HCT116 (cell line): Measurements from ENCODE around the gene TEAD1.

Experiments
- EZH2 ChIP-seq: fragments of 200-600 bp; sonication (generic); IDR thresholded peaks from 2 replicates; pipeline ENCODE4 v1.6.1; 2017; ENCODE audit warnings: antibody characterized with exemption, mixed run types
- SP1 ChIP-seq: IDR thresholded peaks from 2 replicates; pipeline ENCODE4 v1.6.1; 2012; ENCODE audit warnings: low read depth
- TF ChIP-seq, protein P1 (sequence below), 3 experiments: fragments of 200-600 bp in 1 of 3; sonication (generic) in 1 of 3; IDR thresholded peaks in 2 of 3; conservative IDR thresholded peaks in 1 of 3; 2 replicates each; pipeline ENCODE4 v1.5.1; 2012 to 2017; ENCODE audit warnings: low read depth in 2 of 3, low read length in 2 of 3, antibody characterized with exemption in 1 of 3, borderline replicate concordance in 1 of 3, control low read depth in 1 of 3, mild to moderate bottlenecking in 1 of 3, mixed read lengths in 1 of 3, mixed run types in 1 of 3, moderate library complexity in 1 of 3; ENCODE audit not compliant: insufficient read depth in 1 of 3

GRCh38 chr11:12681466-12681865 is 7.2 kb downstream of the TEAD1 start:
- TF ChIP-seq EZH2 (no peak), SP1 (no peak)
- TF ChIP-seq, protein P1, sequence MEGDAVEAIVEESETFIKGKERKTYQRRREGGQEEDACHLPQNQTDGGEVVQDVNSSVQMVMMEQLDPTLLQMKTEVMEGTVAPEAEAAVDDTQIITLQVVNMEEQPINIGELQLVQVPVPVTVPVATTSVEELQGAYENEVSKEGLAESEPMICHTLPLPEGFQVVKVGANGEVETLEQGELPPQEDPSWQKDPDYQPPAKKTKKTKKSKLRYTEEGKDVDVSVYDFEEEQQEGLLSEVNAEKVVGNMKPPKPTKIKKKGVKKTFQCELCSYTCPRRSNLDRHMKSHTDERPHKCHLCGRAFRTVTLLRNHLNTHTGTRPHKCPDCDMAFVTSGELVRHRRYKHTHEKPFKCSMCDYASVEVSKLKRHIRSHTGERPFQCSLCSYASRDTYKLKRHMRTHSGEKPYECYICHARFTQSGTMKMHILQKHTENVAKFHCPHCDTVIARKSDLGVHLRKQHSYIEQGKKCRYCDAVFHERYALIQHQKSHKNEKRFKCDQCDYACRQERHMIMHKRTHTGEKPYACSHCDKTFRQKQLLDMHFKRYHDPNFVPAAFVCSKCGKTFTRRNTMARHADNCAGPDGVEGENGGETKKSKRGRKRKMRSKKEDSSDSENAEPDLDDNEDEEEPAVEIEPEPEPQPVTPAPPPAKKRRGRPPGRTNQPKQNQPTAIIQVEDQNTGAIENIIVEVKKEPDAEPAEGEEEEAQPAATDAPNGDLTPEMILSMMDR (IDR thresholded peaks at IDR 0.05 in 2 of 3, conservative IDR thresholded peaks at IDR 0.05 in 1 of 3; ENCODE audit: borderline replicate concordance in 1 of 3, insufficient read depth in 1 of 3, low read depth in 2 of 3, low read length in 2 of 3) = no peak
